ENCODE data around the gene DDX56. TPM values are rescaled to one million over a fixed set of nuclear protein-coding genes. Genes with fewer than 3 reads are reported as not detected.

The DDX56 gene
- total RNA-seq, 2 donors from 2014 or later = 59.9 to 72.3 TPM

DNA sequence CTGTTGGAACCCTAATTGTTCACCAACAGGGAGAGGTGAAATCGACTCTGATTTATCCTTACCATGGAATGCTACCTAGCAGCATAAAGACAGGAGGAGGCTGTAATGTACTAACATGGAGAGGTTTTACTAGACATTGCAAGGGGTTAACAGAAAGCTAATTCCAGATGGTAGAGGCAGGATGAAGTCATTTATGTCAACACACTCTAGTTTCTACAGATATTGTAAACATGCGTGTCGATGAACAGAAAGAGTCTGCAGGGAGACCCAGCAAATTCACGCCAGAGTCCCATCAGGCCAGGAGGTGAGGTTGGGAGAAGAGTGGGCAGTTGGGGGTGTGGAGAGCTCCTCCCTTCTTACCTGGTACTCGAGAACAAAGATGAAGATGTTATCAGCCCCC, 39.6 kb downstream of the DDX56 start:
- Mint-ChIP-seq H3K27me3 (ENCODE audit: low read depth) (no peaks in the 10 kb centered on the region), H3K27ac (no peak overlapping the region), H3K4me1 (ENCODE audit: low read depth) (no peaks in the 10 kb centered on the region), H3K9me3 (no peaks in the 10 kb centered on the region), H3K4me3 (no peak overlapping the region), H3K36me3 (ENCODE audit: insufficient read depth in 2 of 2) (no peaks in the 10 kb centered on the region)
- DNase-seq = no peak
- ATAC-seq (replicated peaks in 1 of 2) = no peak

DNA sequence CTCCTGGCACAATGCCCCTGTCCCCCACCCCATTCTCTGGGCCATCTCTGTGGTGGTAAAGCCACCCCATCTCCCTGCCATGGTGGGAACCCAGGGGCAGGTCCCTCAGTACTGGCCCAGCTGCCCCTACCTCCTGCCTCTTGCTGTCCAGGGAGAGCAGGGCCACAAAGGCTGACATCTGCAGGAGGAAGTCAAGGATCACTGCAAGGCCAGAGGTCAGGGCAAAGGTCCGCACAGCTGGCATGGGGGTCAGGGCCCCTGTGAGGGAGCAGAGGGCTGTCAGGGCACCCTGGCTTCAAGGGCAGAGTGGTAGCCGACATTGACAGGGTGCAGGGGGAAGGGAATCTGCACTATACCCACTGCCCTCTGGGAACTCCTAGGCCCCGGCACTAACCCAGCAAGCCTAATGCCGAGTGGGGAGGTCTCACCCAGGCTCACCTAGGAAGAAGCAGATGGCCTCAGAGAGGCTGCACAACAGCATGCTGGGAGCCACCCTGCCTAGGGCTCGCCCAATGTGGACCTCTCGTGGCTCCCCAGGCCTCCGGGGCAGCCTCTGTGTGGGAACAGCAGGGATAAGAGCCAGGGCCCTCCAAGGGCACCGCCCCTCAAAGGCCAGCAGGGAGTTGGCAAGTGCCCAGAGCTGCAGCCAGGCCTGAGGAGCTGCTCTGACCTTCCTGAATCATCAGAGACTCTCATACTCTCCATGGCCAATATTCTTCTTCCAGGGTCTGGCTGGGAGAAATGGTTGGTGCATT, 40.2 kb downstream of the DDX56 start:
- no peak overlapping the region for H3K4me3 Mint-ChIP-seq
- no peak for DNase-seq
- peaks cover 0 to under 1% of the 10 kb centered on the region in 2 donors for H3K9me3 Mint-ChIP-seq
- no peaks in the 10 kb centered on the region for H3K4me1 Mint-ChIP-seq (ENCODE audit: low read depth)
- ATAC-seq (replicated peaks in 1 of 2) = no peak
- H3K36me3 Mint-ChIP-seq (ENCODE audit: insufficient read depth in 2 of 2) = no peaks in the 10 kb centered on the region
- H3K27ac Mint-ChIP-seq = no peak overlapping the region
- H3K27me3 Mint-ChIP-seq (ENCODE audit: low read depth) = no peaks in the 10 kb centered on the region

- Mint-ChIP-seq H3K9me3 (peaks cover 0 to 2% of the 10 kb centered on the region in 2 donors), H3K27me3 (ENCODE audit: low read depth) (no peaks in the 10 kb centered on the region), H3K4me3 (no peak overlapping the region), H3K4me1 (ENCODE audit: low read depth) (no peaks in the 10 kb centered on the region), H3K36me3 (ENCODE audit: insufficient read depth in 2 of 2) (no peaks in the 10 kb centered on the region), H3K27ac (no peak overlapping the region)
- DNase-seq (no peak), ATAC-seq (replicated peaks in 1 of 2) (no peak)
Observed at GRCh38 chr7:44531421-44532380, 42.0 kb downstream of the DDX56 start.

DNA sequence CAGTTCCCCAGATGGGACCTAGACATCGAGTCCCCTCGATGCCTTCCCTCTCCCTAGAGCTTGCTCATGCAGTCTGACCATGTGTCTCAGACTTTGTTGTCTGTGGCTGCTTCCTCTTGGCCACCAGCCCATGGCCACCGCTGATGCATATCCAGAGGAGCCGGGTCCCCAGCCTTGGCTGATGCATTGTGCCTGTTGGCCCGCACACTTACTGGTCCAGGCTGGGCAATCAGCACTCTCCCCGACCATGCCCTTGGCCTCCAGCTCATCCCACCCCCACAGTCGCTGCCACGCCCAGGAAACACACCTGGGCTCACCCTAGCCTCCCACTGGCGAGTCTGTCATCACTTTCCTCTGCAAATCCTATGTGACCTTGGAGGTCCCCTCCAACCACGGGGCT, 42.7 kb downstream of the DDX56 start:
- Mint-ChIP-seq H3K9me3 (peaks cover under 1 to 3% of the 10 kb centered on the region in 2 donors), H3K4me1 (ENCODE audit: low read depth) (no peaks in the 10 kb centered on the region), H3K36me3 (ENCODE audit: insufficient read depth in 2 of 2) (peaks cover under 1% of the 10 kb centered on the region in 2 donors), H3K4me3 (no peak overlapping the region), H3K27me3 (ENCODE audit: low read depth) (no peaks in the 10 kb centered on the region), H3K27ac (no peak overlapping the region)
- ATAC-seq (replicated peaks in 1 of 2) (no peak), DNase-seq (no peak)

DNA sequence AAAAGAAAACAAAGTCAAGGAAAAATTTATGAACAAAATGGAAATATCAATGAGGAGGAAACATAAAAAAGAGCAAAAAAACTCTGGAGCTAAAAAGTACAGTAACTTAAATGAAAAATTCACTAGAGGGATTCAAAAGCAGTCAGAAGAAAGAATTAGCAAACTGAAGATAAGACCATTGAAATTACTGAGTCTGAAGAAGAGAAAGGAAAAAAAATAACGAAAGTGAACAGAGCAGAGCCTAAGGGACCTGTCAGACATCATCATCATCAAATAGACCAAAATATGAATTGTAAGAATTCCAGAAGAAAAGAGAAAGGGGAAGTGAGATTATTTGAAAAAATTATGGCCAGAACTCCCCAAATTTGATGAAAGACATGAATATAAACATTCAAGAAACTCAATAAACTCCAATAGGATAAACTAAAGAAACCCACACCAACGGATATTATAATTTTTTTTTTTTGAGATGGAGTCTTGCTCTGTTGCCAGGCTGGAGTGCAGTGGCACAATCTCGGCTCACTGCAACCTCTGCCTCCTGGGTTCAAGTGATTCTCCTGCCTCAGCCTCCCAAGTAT, 48.8 kb downstream of the DDX56 start:
- H3K27ac Mint-ChIP-seq = no peak overlapping the region
- H3K36me3 Mint-ChIP-seq (ENCODE audit: insufficient read depth in 2 of 2) = peaks cover 13% of the 10 kb centered on the region in 2 donors
- H3K9me3 Mint-ChIP-seq = peaks cover 9 to 10% of the 10 kb centered on the region in 2 donors
- H3K4me1 Mint-ChIP-seq (ENCODE audit: low read depth) = no peaks in the 10 kb centered on the region
- no peak for DNase-seq
- ATAC-seq (replicated peaks in 1 of 2) = no peak
- no peak overlapping the region for H3K4me3 Mint-ChIP-seq
- H3K27me3 Mint-ChIP-seq (ENCODE audit: low read depth) = no peaks in the 10 kb centered on the region

DNA sequence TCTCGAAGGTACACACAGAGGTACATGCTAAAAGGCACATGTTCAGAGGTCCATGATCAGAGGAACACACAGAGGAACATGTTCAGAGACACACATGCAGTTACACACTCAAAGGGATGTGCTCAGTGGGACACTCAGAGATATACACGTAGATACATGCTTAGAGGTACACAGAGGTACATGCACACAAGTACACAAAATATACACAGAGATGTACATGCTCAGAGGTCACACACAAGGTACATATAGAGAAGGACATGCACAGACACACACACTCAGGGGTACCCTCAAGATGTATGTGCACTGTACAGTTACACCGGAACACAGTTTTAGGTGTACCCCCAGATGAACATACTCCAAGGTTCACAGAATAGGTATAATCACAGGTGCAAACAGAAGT, 51.4 kb downstream of the DDX56 start:
- DNase-seq (no peak), ATAC-seq (replicated peaks in 1 of 2) (no peak)
- Mint-ChIP-seq H3K27ac (no peak overlapping the region), H3K9me3 (peaks cover 7 to 9% of the 10 kb centered on the region in 2 donors), H3K4me1 (ENCODE audit: low read depth) (no peaks in the 10 kb centered on the region), H3K4me3 (no peak overlapping the region), H3K36me3 (ENCODE audit: insufficient read depth in 2 of 2) (peaks cover 13% of the 10 kb centered on the region in 2 donors), H3K27me3 (ENCODE audit: low read depth) (no peaks in the 10 kb centered on the region)

GRCh38 chr7:44521347-44522095, 52.2 kb downstream of the DDX56 start:
- Mint-ChIP-seq H3K4me3 (no peak overlapping the region), H3K27ac (no peak overlapping the region), H3K4me1 (ENCODE audit: low read depth) (no peaks in the 10 kb centered on the region), H3K9me3 (peaks cover 7 to 9% of the 10 kb centered on the region in 2 donors), H3K36me3 (ENCODE audit: insufficient read depth in 2 of 2) (peaks cover 13% of the 10 kb centered on the region in 2 donors), H3K27me3 (ENCODE audit: low read depth) (no peaks in the 10 kb centered on the region)
- ATAC-seq (replicated peaks in 1 of 2) (no peak), DNase-seq (no peak)

- Mint-ChIP-seq H3K4me1 (ENCODE audit: low read depth) (no peaks in the 10 kb centered on the region), H3K4me3 (no peak overlapping the region), H3K27me3 (ENCODE audit: low read depth) (no peaks in the 10 kb centered on the region), H3K9me3 (peaks cover 5 to 6% of the 10 kb centered on the region in 2 donors), H3K27ac (no peak overlapping the region), H3K36me3 (ENCODE audit: insufficient read depth in 2 of 2) (peaks cover 8 to 9% of the 10 kb centered on the region in 2 donors)
- DNase-seq (no peak), ATAC-seq (replicated peaks in 1 of 2) (no peak)
Observed at GRCh38 chr7:44520574-44520973, 53.1 kb downstream of the DDX56 start.

DNA sequence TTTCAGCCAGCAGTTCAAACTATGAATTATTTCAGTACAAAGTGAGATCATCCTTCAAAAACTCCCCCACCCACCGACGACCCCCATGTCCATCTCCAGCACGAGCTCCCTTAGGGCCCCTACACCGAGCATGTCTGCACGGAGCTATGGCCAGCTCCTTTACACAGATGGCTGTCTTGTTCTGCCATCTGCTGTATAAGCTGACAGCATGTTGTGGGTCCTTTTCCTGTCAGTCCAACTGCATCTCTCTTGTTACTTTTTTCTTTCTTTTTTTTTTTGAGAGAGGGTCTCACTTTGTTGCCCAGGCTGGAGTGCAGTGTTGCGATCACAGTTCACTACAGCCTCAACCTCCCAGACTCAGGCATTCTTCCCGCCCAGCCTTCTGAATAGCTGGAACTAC, 54.2 kb downstream of the DDX56 start:
- no peaks in the 10 kb centered on the region for H3K4me1 Mint-ChIP-seq (ENCODE audit: low read depth)
- H3K4me3 Mint-ChIP-seq = no peak overlapping the region
- peaks cover 3 to 5% of the 10 kb centered on the region in 2 donors for H3K36me3 Mint-ChIP-seq (ENCODE audit: insufficient read depth in 2 of 2)
- H3K27me3 Mint-ChIP-seq (ENCODE audit: low read depth) = no peaks in the 10 kb centered on the region
- peaks cover under 1 to 2% of the 10 kb centered on the region in 2 donors for H3K9me3 Mint-ChIP-seq
- no peak for ATAC-seq (replicated peaks in 1 of 2)
- DNase-seq = no peak
- H3K27ac Mint-ChIP-seq = no peak overlapping the region

GRCh38 chr7:44518761-44519160, 54.9 kb downstream of the DDX56 start:
- Mint-ChIP-seq H3K36me3 (ENCODE audit: insufficient read depth in 2 of 2) (no peaks in the 10 kb centered on the region), H3K27me3 (ENCODE audit: low read depth) (no peaks in the 10 kb centered on the region), H3K4me1 (ENCODE audit: low read depth) (no peaks in the 10 kb centered on the region), H3K9me3 (no peaks in the 10 kb centered on the region), H3K4me3 (no peak overlapping the region), H3K27ac (no peak overlapping the region)
- no peak for DNase-seq
- ATAC-seq (replicated peaks in 1 of 2) = no peak

DNA sequence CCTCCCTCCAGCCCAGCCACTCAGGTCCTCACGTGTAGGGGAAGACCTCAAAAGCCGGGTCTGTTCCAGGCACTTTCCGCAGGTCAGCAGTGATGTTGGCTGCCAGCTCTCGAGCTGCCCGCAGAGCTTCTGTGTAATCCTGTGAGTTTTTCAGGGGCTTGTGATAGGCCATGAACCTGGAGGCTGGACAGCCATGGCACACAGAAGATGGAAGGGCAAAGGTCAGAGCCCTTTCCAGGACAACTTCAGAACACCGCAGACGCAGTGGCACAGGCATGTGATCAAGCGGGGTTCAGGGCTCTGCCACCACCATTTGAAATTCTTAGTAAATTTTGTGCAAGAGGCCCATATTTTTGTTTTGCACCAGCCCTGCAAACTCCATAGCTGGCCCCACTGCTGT, 56.5 kb downstream of the DDX56 start:
- no peak overlapping the region for H3K27ac Mint-ChIP-seq
- DNase-seq = no peak
- no peak overlapping the region for H3K4me3 Mint-ChIP-seq
- H3K4me1 Mint-ChIP-seq (ENCODE audit: low read depth) = no peaks in the 10 kb centered on the region
- H3K27me3 Mint-ChIP-seq (ENCODE audit: low read depth) = peaks cover 5% of the 10 kb centered on the region
- H3K9me3 Mint-ChIP-seq = no peaks in the 10 kb centered on the region
- H3K36me3 Mint-ChIP-seq (ENCODE audit: insufficient read depth in 2 of 2) = no peaks in the 10 kb centered on the region
- ATAC-seq (replicated peaks in 1 of 2) = no peak
